ENCODE results near the gene JAML.

JAML gene

GRCh38 chr11:118215765-118216164, 9.0 kb downstream of the JAML start:
- DNase-seq (ENCODE audit: low read depth) = no peak

GRCh38 chr11:118215262-118215661, 9.5 kb downstream of the JAML start:
- DNase-seq (ENCODE audit: low read depth) = no peak

GRCh38 chr11:118214210-118214914, 10.4 kb downstream of the JAML start:
- no peak for DNase-seq (ENCODE audit: low read depth)

- DNase-seq (ENCODE audit: low read depth) = no peak
Measured at GRCh38 chr11:118213781-118214180, 11.0 kb downstream of the JAML start.

GRCh38 chr11:118213201-118213600, 11.6 kb downstream of the JAML start:
- no peak for DNase-seq (ENCODE audit: low read depth)

- DNase-seq (ENCODE audit: low read depth) = no peak
Measured at GRCh38 chr11:118212781-118213191, 12.0 kb downstream of the JAML start.

- DNase-seq (ENCODE audit: low read depth) = no peak
Measured at GRCh38 chr11:118212131-118212725, 12.6 kb downstream of the JAML start.

- peak; percentile 15 for DNase-seq (ENCODE audit: low read depth)
Measured at GRCh38 chr11:118211006-118211405, 13.8 kb downstream of the JAML start.

GRCh38 chr11:118210323-118210722, 14.5 kb downstream of the JAML start:
- DNase-seq (ENCODE audit: low read depth) = no peak

GRCh38 chr11:118209033-118209432, 15.8 kb downstream of the JAML start:
- DNase-seq (ENCODE audit: low read depth) = no peak

- no peak for DNase-seq (ENCODE audit: low read depth)
Measured at GRCh38 chr11:118207079-118207478, 17.7 kb downstream of the JAML start.

- no peak for DNase-seq (ENCODE audit: low read depth)
Measured at GRCh38 chr11:118206391-118207031, 18.3 kb downstream of the JAML start.

- DNase-seq (ENCODE audit: low read depth) = no peak
Measured at GRCh38 chr11:118205606-118206378, 19.0 kb downstream of the JAML start.

- DNase-seq (ENCODE audit: low read depth) = no peak
Measured at GRCh38 chr11:118202599-118203422, 22.0 kb downstream of the JAML start.

GRCh38 chr11:118201966-118202365, 22.8 kb downstream of the JAML start:
- DNase-seq (ENCODE audit: low read depth) = no peak

- DNase-seq (ENCODE audit: low read depth) = no peak
Measured at GRCh38 chr11:118200901-118201680, 23.7 kb downstream of the JAML start.

GRCh38 chr11:118200497-118200896, 24.3 kb downstream of the JAML start:
- DNase-seq (ENCODE audit: low read depth) = no peak

- no peak for DNase-seq (ENCODE audit: low read depth)
Measured at GRCh38 chr11:118199135-118199534, 25.7 kb downstream of the JAML start.

- peak; percentile 17 for DNase-seq (ENCODE audit: low read depth)
Measured at GRCh38 chr11:118198370-118198769, 26.4 kb downstream of the JAML start.

GRCh38 chr11:118194835-118195627, 29.8 kb downstream of the JAML start:
- DNase-seq (ENCODE audit: low read depth) = peak; percentile 60
